T-cell (primary cell): ENCODE data around the gene MAGEF1. TPM values are rescaled to one million over a fixed set of nuclear protein-coding genes. Genes with fewer than 3 reads are reported as not detected.

ENCODE experiments used
- ATAC-seq, 4 experiments: fragments of 200-7000 bp in 3 of 4; fragments of 150-1000 bp in 1 of 4; cut with Tn5 transposase; replicated peaks in 1 of 4; 1 replicate in 3 of 4; 2 replicates in 1 of 4; pipeline ENCODE4 v1.10.0; 2021; ENCODE audit warnings: moderate library complexity in 3 of 4, mild to moderate bottlenecking in 2 of 4, moderate number of reproducible peaks in 1 of 4
- CTCF ChIA-PET, 2 donors: fragments of 300-600 bp; sonication (Branson Sonifier 250); formaldehyde crosslinking; loops; one replicate each; lab custom pipeline; 2022; ENCODE audit warnings: antibody characterized with exemption in 2 of 2; lab: Charles Lee
- POLR2A ChIA-PET, 2 donors: fragments of 300-600 bp; sonication (Branson Sonifier 250); formaldehyde crosslinking; loops; one replicate each; lab custom pipeline; 2022; ENCODE audit warnings: antibody characterized with exemption in 2 of 2; lab: Charles Lee
- DNase-seq, 35 experiments: peaks; one replicate each; pipeline versions ENCODE4 v3.0.0 to v3.0.0-alpha.2; 2013 to 2023
- H3K27ac ChIP-seq: one replicate; pipeline ENCODE4 v1.5.1; 2013; ENCODE audit warnings: low read length
- H3K27me3 ChIP-seq, 2 experiments: replicated peaks in 1 of 2; 1 replicate in 1 of 2; 2 replicates in 1 of 2; pipeline versions ENCODE4 v1.6.1 to v1.7.0; 2013; ENCODE audit warnings: low read length in 1 of 2, mixed read lengths in 1 of 2; ENCODE audit not compliant: control insufficient read depth in 2 of 2, insufficient read depth in 2 of 2; ENCODE audit errors: extremely low read depth in 1 of 2
- H3K36me3 ChIP-seq, 2 donors: 1 replicate in 1 of 2; 2 replicates in 1 of 2; pipeline versions ENCODE4 v1.6.1 to v1.7.0; 2013; ENCODE audit warnings: low read length in 1 of 2; ENCODE audit not compliant: control insufficient read depth in 2 of 2, insufficient read depth in 1 of 2; ENCODE audit errors: extremely low read depth in 1 of 2
- H3K4me1 ChIP-seq, 2 experiments: 1 replicate in 1 of 2; 2 replicates in 1 of 2; pipeline versions ENCODE4 v1.6.1 to v1.7.0; 2013; ENCODE audit warnings: low read length in 2 of 2, mixed read lengths in 1 of 2; ENCODE audit not compliant: insufficient read depth in 2 of 2, control insufficient read depth in 1 of 2; ENCODE audit errors: extremely low read depth in 1 of 2
- H3K4me3 ChIP-seq, 2 donors: 1 replicate in 1 of 2; 2 replicates in 1 of 2; pipeline versions ENCODE4 v1.5.1 to v1.7.0; 2013; ENCODE audit warnings: mild to moderate bottlenecking in 2 of 2, low read length in 1 of 2, moderate library complexity in 1 of 2; ENCODE audit not compliant: control insufficient read depth in 1 of 2; ENCODE audit errors: extremely low read depth in 1 of 2
- H3K9me3 ChIP-seq: 2 replicates; pipeline ENCODE4 v1.7.0; 2013
- H3K27ac Mint-ChIP-seq, 2 donors: one replicate each; pipeline ENCODE4 v1.8.0; 2020 to 2021; ENCODE audit warnings: mild to moderate bottlenecking in 2 of 2, mixed read lengths in 2 of 2
- H3K27me3 Mint-ChIP-seq, 2 donors: one replicate each; pipeline ENCODE4 v1.8.0; 2021 to 2022; ENCODE audit warnings: mixed read lengths in 2 of 2
- H3K36me3 Mint-ChIP-seq: one replicate; pipeline ENCODE4 v1.8.0; 2021; ENCODE audit warnings: mixed read lengths
- H3K4me1 Mint-ChIP-seq, 3 donors: one replicate each; pipeline ENCODE4 v1.8.0; 2020 to 2022; ENCODE audit warnings: mixed read lengths in 3 of 3, mild to moderate bottlenecking in 1 of 3
- H3K4me3 Mint-ChIP-seq, 3 donors: one replicate each; pipeline ENCODE4 v1.8.0; 2020 to 2022; ENCODE audit warnings: mild to moderate bottlenecking in 3 of 3, mixed read lengths in 3 of 3, moderate library complexity in 3 of 3
- H3K9me3 Mint-ChIP-seq, 3 donors: one replicate each; pipeline ENCODE4 v1.8.0; 2020 to 2022; ENCODE audit warnings: mixed read lengths in 3 of 3
- WGBS: methylation state at CpG from one replicate; pipeline ENCODE4 v1.1.5; 2013; ENCODE audit warnings: missing lambda C conversion rate; ENCODE audit not compliant: insufficient coverage; 5-methylcytosine and 5-hydroxymethylcytosine counted together
- total RNA-seq, 35 experiments: library from RNA in 6 of 35; stranded (reverse) in 6 of 35; fragments of 120-200 nt in 1 of 35; gene quantifications; one replicate each; pipeline versions ENCODE4 v1.2.1 to v1.2.4 and lab custom pipeline; 2013 to 2026

The MAGEF1 gene
- total RNA-seq, 5 donors from 2014 or later (not counting 1 experiment from before 2014, with no cell fraction given): 8.6 to 17.7 (median 16.1) TPM

- no peaks in the 10 kb centered on the region for H3K4me1 Mint-ChIP-seq
- Histone ChIP-seq H3K27me3 (peaks cover 0 to 3% of the 10 kb centered on the region in 2 experiments), H3K9me3 (no peaks in the 10 kb centered on the region), H3K4me3 (no peak overlapping the region), H3K36me3 (no peaks in the 10 kb centered on the region), H3K27ac (no peak overlapping the region), H3K4me1 (no peaks in the 10 kb centered on the region)
- no peaks in the 10 kb centered on the region for H3K36me3 Mint-ChIP-seq
- ChIA-PET POLR2A (no interaction called here), CTCF (no interaction called here)
- ATAC-seq: no peak
- H3K4me3 Mint-ChIP-seq: no peak overlapping the region
- WGBS: no CpG with 5 or more reads among the region's 3 CpGs
- H3K27ac Mint-ChIP-seq: no peak overlapping the region
- H3K27me3 Mint-ChIP-seq: no peaks in the 10 kb centered on the region
- DNase-seq: no peak
- H3K9me3 Mint-ChIP-seq: no peaks in the 10 kb centered on the region
These were observed 6.6 kb upstream of the MAGEF1 start for GRCh38 chr3:184718431-184718830.

- Histone ChIP-seq H3K4me1 (peaks cover 0 to under 1% of the 10 kb centered on the region in 2 experiments), H3K36me3 (no peaks in the 10 kb centered on the region), H3K4me3 (no peak overlapping the region), H3K27me3 (peaks cover 0 to 3% of the 10 kb centered on the region in 2 experiments), H3K9me3 (no peaks in the 10 kb centered on the region), H3K27ac (no peak overlapping the region)
- H3K4me3 Mint-ChIP-seq: no peak overlapping the region
- ChIA-PET CTCF (no interaction called here), POLR2A (no interaction called here)
- WGBS: 100% methylated on average over 1 of the region's 8 CpGs
- no peaks in the 10 kb centered on the region for H3K27me3 Mint-ChIP-seq
- no peak for ATAC-seq
- peaks cover 4 to 8% (median 5%) of the 10 kb centered on the region in 3 donors for H3K4me1 Mint-ChIP-seq
- DNase-seq: no peak
- no peaks in the 10 kb centered on the region for H3K36me3 Mint-ChIP-seq
- H3K9me3 Mint-ChIP-seq: no peaks in the 10 kb centered on the region
- no peak overlapping the region for H3K27ac Mint-ChIP-seq
These were observed 5.6 kb upstream of the MAGEF1 start for GRCh38 chr3:184717399-184717983.

- peaks cover 0 to 3% of the 10 kb centered on the region in 2 experiments for H3K27me3 ChIP-seq
- no peaks in the 10 kb centered on the region for H3K36me3 ChIP-seq
- Mint-ChIP-seq H3K4me3 (no peak overlapping the region), H3K27me3 (no peaks in the 10 kb centered on the region), H3K27ac (no peak overlapping the region), H3K9me3 (no peaks in the 10 kb centered on the region), H3K36me3 (no peaks in the 10 kb centered on the region), H3K4me1 (peaks cover 10 to 15% (median 10%) of the 10 kb centered on the region in 3 donors)
- H3K4me1 ChIP-seq: peaks cover 0 to 7% of the 10 kb centered on the region in 2 experiments
- H3K9me3 ChIP-seq: no peaks in the 10 kb centered on the region
- no peak overlapping the region for H3K27ac ChIP-seq
- ChIA-PET CTCF (no interaction called here), POLR2A (no interaction called here)
- DNase-seq: no peak
- H3K4me3 ChIP-seq: no peak overlapping the region
- no peak for ATAC-seq
- 92% methylated on average over 18 of the region's 20 CpGs for WGBS
These were observed 4.9 kb upstream of the MAGEF1 start for GRCh38 chr3:184716622-184717398.

- peaks cover 0 to 14% of the 10 kb centered on the region in 2 experiments for H3K4me1 ChIP-seq
- ChIA-PET POLR2A (no interaction called here), CTCF (no interaction called here)
- WGBS: 93% methylated on average over 4 of the region's 8 CpGs
- no peaks in the 10 kb centered on the region for H3K27me3 Mint-ChIP-seq
- H3K27ac ChIP-seq: no peak overlapping the region
- H3K27ac Mint-ChIP-seq: no peak overlapping the region
- no peaks in the 10 kb centered on the region for H3K36me3 ChIP-seq
- DNase-seq: no peak
- no peak overlapping the region for H3K4me3 ChIP-seq
- H3K9me3 ChIP-seq: no peaks in the 10 kb centered on the region
- H3K27me3 ChIP-seq: peaks cover 0 to 3% of the 10 kb centered on the region in 2 experiments
- no peaks in the 10 kb centered on the region for H3K9me3 Mint-ChIP-seq
- peaks cover 13 to 20% (median 13%) of the 10 kb centered on the region in 3 donors for H3K4me1 Mint-ChIP-seq
- no peak for ATAC-seq
- no peak overlapping the region for H3K4me3 Mint-ChIP-seq
- no peaks in the 10 kb centered on the region for H3K36me3 Mint-ChIP-seq
These were observed 4.2 kb upstream of the MAGEF1 start for GRCh38 chr3:184715943-184716621.

- ChIA-PET POLR2A (no interaction called here), CTCF (interaction anchor here in 1 of 2 donors (1.1 kb wide), 1 partner anchor 152 kb away, joined by 4 read pairs; the partner anchor contains the start of gene EPHB3)
- WGBS: 81% methylated on average over 2 of the region's 2 CpGs
These were observed 1.7 kb upstream of the MAGEF1 start for GRCh38 chr3:184713521-184713920.

GRCh38 chr3:184713040-184713355, 1.1 kb upstream of the MAGEF1 start:
- 90% methylated on average over 1 of the region's 2 CpGs for WGBS
- Histone ChIP-seq H3K4me1 (peaks cover 5 to 22% of the 10 kb centered on the region in 2 experiments), H3K27me3 (no peaks in the 10 kb centered on the region), H3K4me3 (no peak overlapping the region), H3K36me3 (no peaks in the 10 kb centered on the region), H3K27ac (no peak overlapping the region), H3K9me3 (no peaks in the 10 kb centered on the region)
- ATAC-seq (no peak), DNase-seq (no peak)
- ChIA-PET POLR2A (interaction anchor here in 1 of 2 donors (0.6 kb wide), 1 partner anchor 102 kb away, joined by 3 read pairs; no protein-coding TSS in a partner anchor), CTCF (interaction anchor here in 1 of 2 donors (1.1 kb wide), 1 partner anchor 152 kb away, joined by 4 read pairs; the partner anchor contains the start of gene EPHB3)
- H3K36me3 Mint-ChIP-seq: peaks cover 7% of the 10 kb centered on the region
- no peaks in the 10 kb centered on the region for H3K9me3 Mint-ChIP-seq
- peaks cover 30 to 33% (median 31%) of the 10 kb centered on the region in 3 donors for H3K4me1 Mint-ChIP-seq
- peak overlapping the region; percentile 41 to 78 (median 47) for H3K4me3 Mint-ChIP-seq
- peak overlapping the region; percentile 75 to 85 for H3K27ac Mint-ChIP-seq
- no peaks in the 10 kb centered on the region for H3K27me3 Mint-ChIP-seq

More at GRCh38 chr3:184713521-184713920, 1.7 kb upstream of the MAGEF1 start:
- Mint-ChIP-seq H3K4me1 (peaks cover 27 to 33% (median 29%) of the 10 kb centered on the region in 3 donors), H3K4me3 (no peak overlapping the region), H3K27me3 (no peaks in the 10 kb centered on the region), H3K36me3 (peaks cover 4% of the 10 kb centered on the region), H3K9me3 (no peaks in the 10 kb centered on the region), H3K27ac (peak overlapping the region in 1 of 2 donors; percentile 37)
- DNase-seq (no peak), ATAC-seq (no peak)
- H3K27ac ChIP-seq: no peak overlapping the region
- peaks cover 5 to 22% of the 10 kb centered on the region in 2 experiments for H3K4me1 ChIP-seq
- no peaks in the 10 kb centered on the region for H3K27me3 ChIP-seq
- H3K9me3 ChIP-seq: no peaks in the 10 kb centered on the region
- H3K4me3 ChIP-seq: no peak overlapping the region
- no peaks in the 10 kb centered on the region for H3K36me3 ChIP-seq
